NT2/D1 (cell line): Measurements from ENCODE around the gene ZBTB34.

Source experiments
- DNase-seq: peaks from one replicate; pipeline ENCODE4 v3.0.0-alpha.2; 2011; ENCODE audit warnings: low read depth, low spot score
- H3K27me3 ChIP-seq: 2 replicates; pipeline ENCODE4 v1.6.0; 2011; ENCODE audit warnings: mild to moderate bottlenecking; ENCODE audit not compliant: insufficient read length, insufficient read depth
- H3K36me3 ChIP-seq: 2 replicates; pipeline ENCODE4 v1.6.1; 2011; ENCODE audit warnings: mild to moderate bottlenecking, low read length, mixed read lengths; ENCODE audit not compliant: insufficient read depth, insufficient read length
- H3K4me1 ChIP-seq: 2 replicates; pipeline ENCODE4 v1.5.1; 2011; ENCODE audit not compliant: insufficient read depth, insufficient read length
- H3K4me3 ChIP-seq: 2 replicates; pipeline ENCODE4 v1.5.1; 2011; ENCODE audit warnings: low read depth; ENCODE audit not compliant: insufficient read length
- H3K9ac ChIP-seq: 2 replicates; pipeline ENCODE4 v1.6.0; 2011; ENCODE audit warnings: low read depth; ENCODE audit not compliant: insufficient read length
- H3K9me3 ChIP-seq: 2 replicates; pipeline ENCODE4 v1.5.1; 2011; ENCODE audit warnings: mild to moderate bottlenecking, low read length; ENCODE audit not compliant: insufficient read depth
- SUZ12 ChIP-seq: IDR thresholded peaks from 2 replicates; pipeline ENCODE4 v1.6.1; 2011; ENCODE audit not compliant: insufficient read length, insufficient read depth; ENCODE audit errors: extremely low read depth
- YY1 ChIP-seq: IDR thresholded peaks from 2 replicates; pipeline ENCODE4 v1.6.1; 2011; ENCODE audit not compliant: insufficient read length, insufficient read depth
- ZNF274 ChIP-seq: IDR thresholded peaks from 2 replicates; pipeline ENCODE4 v1.6.1; 2011; ENCODE audit warnings: mild to moderate bottlenecking, low read depth, low read length

The ZBTB34 gene

DNA sequence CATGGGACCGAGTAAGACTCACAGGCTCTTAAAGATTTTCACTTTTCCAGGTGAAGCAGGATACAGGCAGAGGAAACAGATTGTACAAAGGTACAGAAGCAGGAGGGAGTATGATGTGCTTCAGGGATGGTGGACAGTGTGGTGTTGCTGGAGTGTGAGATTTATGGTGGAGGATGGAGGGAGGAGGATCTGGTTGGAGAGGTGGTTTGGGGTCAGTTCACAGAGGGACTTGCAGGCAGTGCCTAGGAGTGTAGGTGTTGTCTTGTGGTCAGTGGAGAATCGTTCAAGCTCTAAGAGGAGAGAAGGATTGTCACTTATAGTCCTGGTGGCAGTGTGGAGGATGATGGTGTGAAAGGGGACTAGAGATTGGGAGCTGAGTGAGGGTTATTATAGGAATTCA lies 65.9 kb downstream of the ZBTB34 start:
- H3K36me3 ChIP-seq: no peaks in the 10 kb centered on the region
- H3K4me1 ChIP-seq: no peaks in the 10 kb centered on the region
- H3K4me3 ChIP-seq: no peak overlapping the region
- TF ChIP-seq ZNF274 (no peak), SUZ12 (no peak), YY1 (no peak)
- H3K27me3 ChIP-seq: peaks cover 2% of the 10 kb centered on the region
- DNase-seq: no peak
- H3K9ac ChIP-seq: no peak overlapping the region
- H3K9me3 ChIP-seq: no peaks in the 10 kb centered on the region

GRCh38 chr9:126927419-126927818 lies 67.0 kb downstream of the ZBTB34 start:
- Histone ChIP-seq H3K4me1 (no peaks in the 10 kb centered on the region), H3K4me3 (no peak overlapping the region), H3K36me3 (no peaks in the 10 kb centered on the region), H3K9ac (no peak overlapping the region), H3K27me3 (peaks cover 2% of the 10 kb centered on the region), H3K9me3 (no peaks in the 10 kb centered on the region)
- no peak for TF ChIP-seq ZNF274
- no peak for TF ChIP-seq YY1
- no peak for TF ChIP-seq SUZ12
- no peak for DNase-seq

GRCh38 chr9:126932871-126933321 lies 72.5 kb downstream of the ZBTB34 start:
- Histone ChIP-seq H3K9ac (no peak overlapping the region), H3K4me3 (no peak overlapping the region), H3K4me1 (peaks cover 9% of the 10 kb centered on the region), H3K9me3 (no peaks in the 10 kb centered on the region), H3K36me3 (no peaks in the 10 kb centered on the region), H3K27me3 (no peaks in the 10 kb centered on the region)
- no peak for TF ChIP-seq SUZ12
- no peak for TF ChIP-seq YY1
- TF ChIP-seq ZNF274: no peak
- DNase-seq: no peak

GRCh38 chr9:126933334-126933980 lies 73.0 kb downstream of the ZBTB34 start:
- no peak overlapping the region for H3K9ac ChIP-seq
- H3K9me3 ChIP-seq: no peaks in the 10 kb centered on the region
- no peak overlapping the region for H3K4me3 ChIP-seq
- no peak for TF ChIP-seq YY1
- no peak for TF ChIP-seq ZNF274
- TF ChIP-seq SUZ12: no peak
- no peaks in the 10 kb centered on the region for H3K36me3 ChIP-seq
- peaks cover 9% of the 10 kb centered on the region for H3K4me1 ChIP-seq
- DNase-seq: no peak
- no peaks in the 10 kb centered on the region for H3K27me3 ChIP-seq

DNA sequence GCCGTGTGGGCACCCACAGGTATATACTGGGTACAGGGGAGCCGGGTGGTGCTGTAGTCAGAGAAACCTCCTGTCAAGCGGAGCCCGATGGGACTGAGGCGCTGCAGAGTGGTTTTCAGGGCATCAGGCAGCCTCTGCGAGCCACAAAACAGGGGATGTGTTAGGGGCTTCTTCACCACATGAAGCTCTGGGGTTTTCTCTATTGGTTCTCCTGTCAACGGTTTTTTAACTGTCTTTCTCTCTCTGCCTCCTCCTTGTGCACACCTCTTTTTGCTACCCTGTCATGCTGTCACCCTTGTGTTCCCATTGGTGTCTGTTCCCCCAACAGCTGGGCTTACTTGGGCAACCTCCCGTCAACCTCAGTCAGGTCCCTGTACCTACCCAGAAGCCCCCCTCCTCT lies 74.0 kb downstream of the ZBTB34 start:
- no peak for DNase-seq
- no peak overlapping the region for H3K4me3 ChIP-seq
- H3K4me1 ChIP-seq: peaks cover 9% of the 10 kb centered on the region
- no peaks in the 10 kb centered on the region for H3K36me3 ChIP-seq
- no peak for TF ChIP-seq SUZ12
- no peak for TF ChIP-seq ZNF274
- no peaks in the 10 kb centered on the region for H3K9me3 ChIP-seq
- H3K9ac ChIP-seq: no peak overlapping the region
- no peaks in the 10 kb centered on the region for H3K27me3 ChIP-seq
